ENCODE data around the gene ST6GALNAC5. TPM values are rescaled to one million over a fixed set of nuclear protein-coding genes. Genes with fewer than 3 reads are reported as not detected.

Gene ST6GALNAC5
- polyA plus RNA-seq, 3 donors, result 2.4 to 3.2 (median 3.2) TPM

DNA sequence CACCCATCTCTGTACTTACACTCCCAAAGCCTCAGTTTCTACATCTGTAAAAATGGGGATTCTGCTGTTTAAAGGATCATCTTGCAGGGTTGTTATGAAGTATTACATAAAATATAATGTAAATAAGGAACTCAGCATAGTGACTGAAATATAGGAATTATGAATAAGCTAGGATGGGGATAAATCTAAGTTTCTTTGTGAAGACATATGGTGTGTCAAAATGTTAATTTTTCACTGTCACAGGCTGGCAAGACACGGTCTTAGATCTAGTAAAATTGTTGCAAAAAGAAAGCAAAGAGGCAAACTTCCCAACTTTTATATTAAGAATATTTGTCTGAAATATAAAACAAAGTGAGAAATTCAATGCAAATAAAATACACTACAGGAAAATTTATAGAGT, 42.0 kb downstream of the ST6GALNAC5 start:
- DNase-seq (ENCODE audit: extremely low read depth in 1 of 11, low read depth in 9 of 11, low spot score in 4 of 11), result no peak

GRCh38 chr1:76919085-76919484, 51.8 kb downstream of the ST6GALNAC5 start:
- no peak for DNase-seq (ENCODE audit: extremely low read depth in 1 of 11, low read depth in 9 of 11, low spot score in 4 of 11)

GRCh38 chr1:76921590-76921989, 54.3 kb downstream of the ST6GALNAC5 start:
- no peak for DNase-seq (ENCODE audit: extremely low read depth in 1 of 11, low read depth in 9 of 11, low spot score in 4 of 11)

GRCh38 chr1:76925825-76926224, 58.5 kb downstream of the ST6GALNAC5 start:
- no peak for DNase-seq (ENCODE audit: extremely low read depth in 1 of 11, low read depth in 9 of 11, low spot score in 4 of 11)

DNA sequence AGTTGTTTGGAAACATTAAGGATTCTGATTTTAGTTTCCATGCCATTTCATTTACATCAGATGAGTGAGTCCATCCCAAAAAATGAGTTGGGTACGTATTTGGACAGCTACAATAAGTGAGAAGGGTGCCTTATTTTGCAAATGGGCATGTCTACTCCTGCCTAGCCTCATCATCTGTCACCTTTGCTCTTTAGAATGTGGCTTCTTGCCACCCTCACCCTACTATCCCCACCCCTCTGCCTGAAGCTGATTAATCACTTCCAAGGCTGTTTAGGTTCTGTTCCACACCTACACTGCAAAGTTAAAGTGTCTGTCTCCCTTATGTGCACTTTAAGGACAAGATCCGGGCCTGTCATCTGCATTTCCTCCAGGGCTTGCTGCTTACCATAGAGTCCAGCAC, 61.2 kb downstream of the ST6GALNAC5 start:
- DNase-seq (ENCODE audit: extremely low read depth in 1 of 11, low read depth in 9 of 11, low spot score in 4 of 11), result no peak

- DNase-seq (ENCODE audit: extremely low read depth in 1 of 11, low read depth in 9 of 11, low spot score in 4 of 11), result no peak
Observed at GRCh38 chr1:76929136-76929535, 61.9 kb downstream of the ST6GALNAC5 start.

GRCh38 chr1:76933847-76934815, 66.9 kb downstream of the ST6GALNAC5 start:
- no peak for DNase-seq (ENCODE audit: extremely low read depth in 1 of 11, low read depth in 9 of 11, low spot score in 4 of 11)

- DNase-seq (ENCODE audit: extremely low read depth in 1 of 11, low read depth in 9 of 11, low spot score in 4 of 11), result no peak
Observed at GRCh38 chr1:76938304-76938703, 71.0 kb downstream of the ST6GALNAC5 start.

- DNase-seq (ENCODE audit: extremely low read depth in 1 of 11, low read depth in 9 of 11, low spot score in 4 of 11), result no peak
Observed at GRCh38 chr1:76939050-76939816, 72.0 kb downstream of the ST6GALNAC5 start.

GRCh38 chr1:76939817-76940216, 72.5 kb downstream of the ST6GALNAC5 start:
- DNase-seq (ENCODE audit: extremely low read depth in 1 of 11, low read depth in 9 of 11, low spot score in 4 of 11), result no peak

DNA sequence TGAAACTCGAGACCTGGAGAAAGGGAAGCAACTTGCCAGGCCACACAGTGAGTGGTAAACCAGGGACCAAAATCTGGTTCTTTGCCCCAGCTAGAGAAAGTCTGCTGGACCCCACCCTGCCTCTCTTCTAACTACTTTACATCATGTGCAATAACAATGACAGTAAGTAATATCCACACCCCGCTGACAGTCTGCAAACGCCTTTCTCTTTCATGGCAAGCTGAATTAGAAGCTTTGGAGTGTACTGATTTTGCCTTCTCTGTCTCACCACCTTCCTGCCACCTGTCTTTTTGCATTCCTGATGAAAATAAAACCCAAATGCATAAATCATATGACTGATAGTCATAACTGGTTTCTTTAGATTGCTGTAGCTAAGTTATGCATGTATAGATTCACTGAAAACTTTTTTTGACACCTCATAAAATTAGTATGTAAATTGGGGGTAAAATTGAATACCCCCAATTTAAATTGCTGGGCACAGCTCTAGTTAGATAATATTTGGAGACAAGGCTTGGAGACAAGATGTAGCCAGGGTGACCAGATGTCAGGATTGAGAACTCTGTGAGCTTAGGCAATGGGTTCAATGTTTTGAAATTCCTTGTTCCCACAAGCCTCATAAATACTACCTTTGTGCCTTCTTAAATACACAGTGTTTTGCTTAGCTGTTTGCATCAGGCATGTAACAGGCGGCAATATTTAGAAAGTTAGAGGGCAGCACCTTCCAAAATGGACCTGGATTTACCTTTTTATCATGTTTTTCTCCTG, 73.5 kb downstream of the ST6GALNAC5 start:
- DNase-seq (ENCODE audit: extremely low read depth in 1 of 11, low read depth in 9 of 11, low spot score in 4 of 11), result no peak

GRCh38 chr1:76942549-76942948, 75.3 kb downstream of the ST6GALNAC5 start:
- no peak for DNase-seq (ENCODE audit: extremely low read depth in 1 of 11, low read depth in 9 of 11, low spot score in 4 of 11)

GRCh38 chr1:76944942-76945341, 77.7 kb downstream of the ST6GALNAC5 start:
- no peak for DNase-seq (ENCODE audit: extremely low read depth in 1 of 11, low read depth in 9 of 11, low spot score in 4 of 11)

GRCh38 chr1:76948846-76949245, 81.6 kb downstream of the ST6GALNAC5 start:
- DNase-seq (ENCODE audit: extremely low read depth in 1 of 11, low read depth in 9 of 11, low spot score in 4 of 11), result no peak

DNA sequence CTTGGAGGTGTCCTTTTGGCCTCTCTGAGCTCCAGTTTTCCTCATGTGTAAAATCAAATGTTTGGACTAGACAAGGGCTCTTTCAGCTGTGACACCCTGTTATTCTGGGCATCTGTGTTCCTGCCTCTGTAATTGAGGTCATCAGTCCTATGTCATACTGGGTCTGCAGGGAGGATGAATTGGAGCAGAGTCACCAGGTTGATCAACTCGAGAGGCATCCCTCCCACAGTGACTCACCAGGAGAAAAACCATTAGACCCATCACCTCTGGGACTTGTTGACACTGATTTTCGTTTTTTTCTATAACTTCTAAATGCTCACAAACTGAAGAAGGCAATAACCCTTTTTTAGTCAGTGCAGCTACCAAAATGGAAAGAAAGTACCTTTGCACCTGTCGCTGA, 82.2 kb downstream of the ST6GALNAC5 start:
- no peak for DNase-seq (ENCODE audit: extremely low read depth in 1 of 11, low read depth in 9 of 11, low spot score in 4 of 11)

DNA sequence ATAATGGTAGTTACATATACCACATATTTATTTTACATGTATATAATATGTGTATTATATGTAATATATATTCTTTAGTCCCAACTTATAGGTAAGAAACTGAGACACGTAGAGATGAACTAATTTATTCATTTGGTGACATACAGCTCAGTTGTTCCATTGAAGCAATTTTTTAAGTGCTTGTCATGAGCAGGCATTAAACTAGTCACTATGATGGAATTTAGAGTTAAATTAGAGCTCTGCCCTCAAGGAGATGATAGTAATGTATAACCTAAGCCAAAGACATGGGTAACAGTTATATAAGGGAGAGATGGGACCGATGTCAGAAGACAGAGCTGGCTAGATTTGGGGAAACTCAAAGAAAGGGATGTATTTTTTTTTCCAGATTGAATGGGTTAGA, 83.0 kb downstream of the ST6GALNAC5 start:
- no peak for DNase-seq (ENCODE audit: extremely low read depth in 1 of 11, low read depth in 9 of 11, low spot score in 4 of 11)

DNA sequence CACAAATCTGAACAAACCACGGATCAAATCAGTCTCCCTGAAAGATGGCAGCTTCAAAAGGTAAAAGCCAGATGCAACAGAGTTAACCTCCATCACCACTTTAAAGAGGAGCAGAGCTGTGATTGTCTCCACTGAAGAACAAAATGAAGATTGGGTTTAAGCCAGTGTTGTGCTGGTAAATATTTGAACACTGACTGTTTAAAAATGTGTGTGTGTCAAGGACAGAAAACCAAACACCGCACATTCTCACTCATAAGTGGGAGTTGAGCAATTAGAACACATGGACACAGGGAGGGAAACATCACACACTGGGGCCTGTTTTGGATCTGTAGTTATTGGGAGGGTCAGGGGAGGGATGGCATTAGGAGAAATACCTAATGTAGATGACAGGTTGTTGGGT, 83.9 kb downstream of the ST6GALNAC5 start:
- no peak for DNase-seq (ENCODE audit: extremely low read depth in 1 of 11, low read depth in 9 of 11, low spot score in 4 of 11)

- DNase-seq (ENCODE audit: extremely low read depth in 1 of 11, low read depth in 9 of 11, low spot score in 4 of 11), result no peak
Observed at GRCh38 chr1:76955652-76956051, 88.4 kb downstream of the ST6GALNAC5 start.

- no peak for DNase-seq (ENCODE audit: extremely low read depth in 1 of 11, low read depth in 9 of 11, low spot score in 4 of 11)
Observed at GRCh38 chr1:76957961-76958360, 90.7 kb downstream of the ST6GALNAC5 start.

Data from renal cortex interstitium (tissue), 11 donors.